OCI-LY7 (cell line): ENCODE measurements around the gene DAZ3. TPM values are rescaled to one million over a fixed set of nuclear protein-coding genes. Genes with fewer than 3 reads are reported as not detected.

Experiments used
- total RNA-seq, 2 experiments: library from RNA; depleted of rRNA in 1 of 2; stranded (reverse); fragments of >200 nt in 1 of 2; shearing (Covaris generic) in 1 of 2; gene quantifications; 2 replicates each; pipeline ENCODE4 v1.2.3, GENCODE V29; 2014 to 2022

Gene DAZ3
- total RNA-seq, 2 experiments from 2014 or later: not detected

Other genes with a start within 250 kb of the DAZ3 start
- gene BPY2B, start 195.4 kb downstream of the DAZ3 start, total RNA-seq (2014; rRNA removed; shearing (Covaris generic)): not detected in 2 replicates
- not detected in 2 replicates for gene BPY2B, start 195.4 kb downstream of the DAZ3 start, total RNA-seq (2022)
- not detected in 2 replicates for gene DAZ4, start 20.5 kb upstream of the DAZ3 start, total RNA-seq (2014; rRNA removed; shearing (Covaris generic))
- not detected in 2 replicates for gene DAZ4, start 20.5 kb upstream of the DAZ3 start, total RNA-seq (2022)
- gene BPY2C, start 238.7 kb upstream of the DAZ3 start, total RNA-seq (2014; rRNA removed; shearing (Covaris generic)): not detected in 2 replicates
- not detected in 2 replicates for gene BPY2C, start 238.7 kb upstream of the DAZ3 start, total RNA-seq (2022)